ENCODE results near the gene ELP4.

Gene ELP4

DNA sequence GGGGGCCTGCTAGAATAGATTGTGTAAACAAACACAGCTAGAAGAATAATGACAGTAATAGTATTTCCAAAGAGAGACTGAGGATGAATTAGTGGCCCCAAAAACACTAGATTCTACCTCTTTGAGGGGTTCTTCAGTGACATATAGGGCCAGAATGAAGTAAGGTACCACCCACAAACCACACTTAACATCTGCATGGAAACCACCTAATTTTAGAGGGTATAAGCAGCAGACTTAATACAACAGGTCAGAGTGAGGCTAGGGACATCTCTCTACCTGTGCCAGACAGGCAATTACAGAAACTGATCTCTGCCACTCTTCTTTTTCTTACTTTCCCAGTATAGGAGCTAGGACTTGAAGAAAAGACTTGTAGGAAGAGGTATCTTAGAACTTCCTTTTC is 20.1 kb downstream of the ELP4 start:
- no peak for DNase-seq
- no peak for TF ChIP-seq CTCF (IDR thresholded peaks at IDR 0.05)
- H3K36me3 Mint-ChIP-seq (ENCODE audit: low read depth) = peaks cover 6% of the 10 kb centered on the region
- H3K4me3 Mint-ChIP-seq = no peak overlapping the region
- peaks cover 6% of the 10 kb centered on the region for H3K9me3 Mint-ChIP-seq
- no peaks in the 10 kb centered on the region for H3K4me1 Mint-ChIP-seq
- H3K27me3 Mint-ChIP-seq (ENCODE audit: low read depth, poor library complexity) = no peaks in the 10 kb centered on the region
- H3K27ac Mint-ChIP-seq = no peak overlapping the region

DNA sequence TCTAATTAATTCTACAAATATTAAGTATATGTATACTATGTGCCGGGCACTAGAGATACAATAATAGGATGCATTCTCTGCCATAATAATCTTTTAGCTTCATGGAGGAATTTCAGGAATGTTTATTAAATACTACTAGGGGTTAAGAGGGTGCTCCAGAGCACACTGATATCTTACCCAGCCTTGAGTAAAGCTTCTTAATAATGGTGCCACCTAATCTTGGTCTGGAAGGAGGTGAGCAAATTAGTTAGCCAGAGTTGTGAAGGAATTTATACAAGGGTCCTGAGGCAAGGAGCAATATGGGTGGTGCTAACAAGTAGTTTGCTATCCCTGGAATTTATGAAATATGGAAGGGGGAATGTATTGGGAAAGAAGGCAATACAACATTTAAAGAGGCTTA is 21.7 kb downstream of the ELP4 start:
- DNase-seq = no peak
- Mint-ChIP-seq H3K4me1 (no peaks in the 10 kb centered on the region), H3K4me3 (no peak overlapping the region), H3K27ac (no peak overlapping the region), H3K36me3 (ENCODE audit: low read depth) (peaks cover 10% of the 10 kb centered on the region), H3K27me3 (ENCODE audit: low read depth, poor library complexity) (no peaks in the 10 kb centered on the region), H3K9me3 (peaks cover 6% of the 10 kb centered on the region)
- TF ChIP-seq CTCF (IDR thresholded peaks at IDR 0.05) = no peak

- no peaks in the 10 kb centered on the region for H3K27me3 Mint-ChIP-seq (ENCODE audit: low read depth, poor library complexity)
- H3K4me3 Mint-ChIP-seq = no peak overlapping the region
- no peak for TF ChIP-seq CTCF (IDR thresholded peaks at IDR 0.05)
- no peak for DNase-seq
- no peak overlapping the region for H3K27ac Mint-ChIP-seq
- peaks cover 6% of the 10 kb centered on the region for H3K9me3 Mint-ChIP-seq
- no peaks in the 10 kb centered on the region for H3K4me1 Mint-ChIP-seq
- peaks cover 10% of the 10 kb centered on the region for H3K36me3 Mint-ChIP-seq (ENCODE audit: low read depth)
Observed at GRCh38 chr11:31535479-31535878, 25.9 kb downstream of the ELP4 start.

GRCh38 chr11:31542862-31543261 is 33.3 kb downstream of the ELP4 start:
- peaks cover 47% of the 10 kb centered on the region for H3K36me3 Mint-ChIP-seq (ENCODE audit: low read depth)
- peaks cover 49% of the 10 kb centered on the region for H3K9me3 Mint-ChIP-seq
- no peak for DNase-seq
- no peaks in the 10 kb centered on the region for H3K4me1 Mint-ChIP-seq
- peaks cover 8% of the 10 kb centered on the region for H3K27me3 Mint-ChIP-seq (ENCODE audit: low read depth, poor library complexity)
- TF ChIP-seq CTCF (IDR thresholded peaks at IDR 0.05) = no peak
- H3K27ac Mint-ChIP-seq = no peak overlapping the region
- no peak overlapping the region for H3K4me3 Mint-ChIP-seq

GRCh38 chr11:31555938-31556337 is 46.4 kb downstream of the ELP4 start:
- Mint-ChIP-seq H3K4me1 (no peaks in the 10 kb centered on the region), H3K4me3 (no peak overlapping the region), H3K27me3 (ENCODE audit: low read depth, poor library complexity) (no peaks in the 10 kb centered on the region), H3K36me3 (ENCODE audit: low read depth) (peaks cover 21% of the 10 kb centered on the region), H3K9me3 (peaks cover 14% of the 10 kb centered on the region), H3K27ac (no peak overlapping the region)
- DNase-seq = no peak
- no peak for TF ChIP-seq CTCF (IDR thresholded peaks at IDR 0.05)

DNA sequence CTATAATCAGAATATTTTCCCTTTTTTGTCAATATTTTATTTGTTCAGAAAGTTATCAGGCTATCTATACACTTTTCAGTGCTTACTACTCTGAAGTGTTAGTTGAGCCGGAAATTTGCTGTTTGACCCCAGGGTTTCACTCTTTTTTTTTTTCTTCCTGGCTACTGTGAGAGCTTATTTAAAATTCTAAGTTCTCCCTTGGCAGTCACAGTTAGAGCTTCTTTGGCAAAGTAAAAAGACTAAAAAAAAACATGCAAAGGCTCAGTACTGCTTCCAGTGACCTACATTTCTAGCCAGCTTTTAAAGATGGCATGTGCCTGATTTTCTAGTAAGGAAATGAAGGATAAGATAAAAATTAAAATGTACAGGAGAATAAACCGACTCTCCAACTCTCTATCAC is 48.4 kb downstream of the ELP4 start:
- DNase-seq = no peak
- Mint-ChIP-seq H3K27ac (peak overlapping the region; percentile 29), H3K4me3 (no peak overlapping the region), H3K36me3 (ENCODE audit: low read depth) (peaks cover 17% of the 10 kb centered on the region), H3K27me3 (ENCODE audit: low read depth, poor library complexity) (no peaks in the 10 kb centered on the region), H3K9me3 (peaks cover 14% of the 10 kb centered on the region), H3K4me1 (peaks cover 2% of the 10 kb centered on the region)
- no peak for TF ChIP-seq CTCF (IDR thresholded peaks at IDR 0.05)
